Retinal pigment epithelial cell (primary cell): Measurements from ENCODE around the gene HPCA.

Experiments
- DNase-seq: peaks from one replicate; pipeline ENCODE4 v3.0.0-alpha.2; 2010; ENCODE audit warnings: low read depth
- H3K4me3 ChIP-seq: 2 replicates; pipeline ENCODE4 v1.5.1; 2011; ENCODE audit warnings: mild to moderate bottlenecking, low read length, control low read depth, moderate library complexity
- TF ChIP-seq, protein P1 (sequence below): conservative IDR thresholded peaks from 2 replicates; pipeline ENCODE4 v1.5.1; 2011; ENCODE audit warnings: low read depth, low read length, control low read depth, inconsistent platforms

Gene HPCA

DNA sequence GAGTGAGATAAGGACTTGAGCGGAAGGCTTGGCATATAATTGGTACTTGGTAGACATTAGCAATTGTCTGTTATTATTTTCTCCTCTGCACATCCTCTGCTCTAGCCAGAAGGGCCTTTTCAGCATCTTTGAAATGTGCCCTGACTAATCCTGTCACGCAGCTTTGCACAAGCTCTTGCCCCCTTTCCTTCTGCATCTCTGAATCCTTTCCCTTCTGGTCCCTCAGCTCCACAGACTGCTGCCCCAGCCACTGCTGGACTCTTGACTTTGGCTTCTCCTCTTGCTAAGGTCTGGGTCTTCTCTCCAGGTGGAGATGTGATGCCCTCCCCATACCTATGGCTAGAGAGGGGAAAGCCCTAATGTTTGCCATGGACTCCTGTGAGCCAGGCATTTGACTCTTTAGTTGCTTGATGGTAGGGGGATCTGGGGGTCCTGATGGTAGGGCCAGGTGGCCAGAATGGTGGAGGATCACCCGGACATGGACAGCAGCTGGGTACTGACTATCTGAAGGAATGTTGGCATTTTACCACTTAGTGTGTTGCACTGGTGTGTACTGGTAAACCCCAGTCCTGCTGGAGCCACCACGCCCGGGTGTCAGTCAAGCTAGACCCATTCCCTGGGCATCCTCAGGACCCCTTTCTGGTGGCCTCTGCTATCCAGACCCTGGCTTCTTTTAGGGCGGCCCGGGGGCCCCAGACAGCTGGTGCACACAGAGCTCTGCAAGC lies 4.4 kb downstream of the HPCA start:
- DNase-seq: no peak
- no peak overlapping the region for H3K4me3 ChIP-seq
- TF ChIP-seq, protein P1, sequence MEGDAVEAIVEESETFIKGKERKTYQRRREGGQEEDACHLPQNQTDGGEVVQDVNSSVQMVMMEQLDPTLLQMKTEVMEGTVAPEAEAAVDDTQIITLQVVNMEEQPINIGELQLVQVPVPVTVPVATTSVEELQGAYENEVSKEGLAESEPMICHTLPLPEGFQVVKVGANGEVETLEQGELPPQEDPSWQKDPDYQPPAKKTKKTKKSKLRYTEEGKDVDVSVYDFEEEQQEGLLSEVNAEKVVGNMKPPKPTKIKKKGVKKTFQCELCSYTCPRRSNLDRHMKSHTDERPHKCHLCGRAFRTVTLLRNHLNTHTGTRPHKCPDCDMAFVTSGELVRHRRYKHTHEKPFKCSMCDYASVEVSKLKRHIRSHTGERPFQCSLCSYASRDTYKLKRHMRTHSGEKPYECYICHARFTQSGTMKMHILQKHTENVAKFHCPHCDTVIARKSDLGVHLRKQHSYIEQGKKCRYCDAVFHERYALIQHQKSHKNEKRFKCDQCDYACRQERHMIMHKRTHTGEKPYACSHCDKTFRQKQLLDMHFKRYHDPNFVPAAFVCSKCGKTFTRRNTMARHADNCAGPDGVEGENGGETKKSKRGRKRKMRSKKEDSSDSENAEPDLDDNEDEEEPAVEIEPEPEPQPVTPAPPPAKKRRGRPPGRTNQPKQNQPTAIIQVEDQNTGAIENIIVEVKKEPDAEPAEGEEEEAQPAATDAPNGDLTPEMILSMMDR: no peak

DNA sequence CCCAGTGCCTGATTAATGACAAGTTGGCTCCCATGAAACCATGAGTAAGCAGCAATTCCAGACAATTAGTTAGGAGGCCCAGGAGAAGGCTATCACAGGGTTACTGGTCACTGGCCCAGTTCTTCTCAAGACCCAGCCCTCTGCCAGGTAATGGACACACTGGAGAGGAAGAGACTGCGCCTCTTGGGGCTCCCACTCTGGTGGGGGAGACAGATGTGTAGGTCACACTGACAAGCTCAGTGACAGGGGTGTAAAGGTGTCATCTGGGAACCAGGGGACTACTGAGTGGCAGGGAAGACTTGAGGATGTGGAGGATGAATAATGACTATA lies 4.9 kb downstream of the HPCA start:
- H3K4me3 ChIP-seq: no peak overlapping the region
- TF ChIP-seq, protein P1: no peak
- no peak for DNase-seq

DNA sequence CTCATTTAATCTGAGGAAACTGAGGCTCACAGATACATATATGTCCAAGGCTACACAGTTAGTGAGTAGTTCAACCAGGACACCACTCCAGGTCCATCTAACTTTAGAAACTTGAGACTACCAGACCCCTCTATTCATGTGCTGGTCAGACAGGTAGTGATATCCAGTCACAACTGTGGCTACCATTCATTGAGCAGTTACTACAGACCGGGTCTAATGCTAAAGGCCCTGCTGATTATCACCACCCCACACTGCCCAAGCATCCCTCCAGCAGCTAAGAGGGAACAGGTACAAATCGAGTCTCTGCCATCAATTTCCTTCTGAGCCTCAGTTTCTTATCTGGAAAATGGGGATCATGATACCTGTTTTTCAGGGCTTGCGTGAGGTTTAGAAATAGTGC lies 5.3 kb downstream of the HPCA start:
- TF ChIP-seq, protein P1: no peak
- no peak overlapping the region for H3K4me3 ChIP-seq
- DNase-seq: no peak

DNA sequence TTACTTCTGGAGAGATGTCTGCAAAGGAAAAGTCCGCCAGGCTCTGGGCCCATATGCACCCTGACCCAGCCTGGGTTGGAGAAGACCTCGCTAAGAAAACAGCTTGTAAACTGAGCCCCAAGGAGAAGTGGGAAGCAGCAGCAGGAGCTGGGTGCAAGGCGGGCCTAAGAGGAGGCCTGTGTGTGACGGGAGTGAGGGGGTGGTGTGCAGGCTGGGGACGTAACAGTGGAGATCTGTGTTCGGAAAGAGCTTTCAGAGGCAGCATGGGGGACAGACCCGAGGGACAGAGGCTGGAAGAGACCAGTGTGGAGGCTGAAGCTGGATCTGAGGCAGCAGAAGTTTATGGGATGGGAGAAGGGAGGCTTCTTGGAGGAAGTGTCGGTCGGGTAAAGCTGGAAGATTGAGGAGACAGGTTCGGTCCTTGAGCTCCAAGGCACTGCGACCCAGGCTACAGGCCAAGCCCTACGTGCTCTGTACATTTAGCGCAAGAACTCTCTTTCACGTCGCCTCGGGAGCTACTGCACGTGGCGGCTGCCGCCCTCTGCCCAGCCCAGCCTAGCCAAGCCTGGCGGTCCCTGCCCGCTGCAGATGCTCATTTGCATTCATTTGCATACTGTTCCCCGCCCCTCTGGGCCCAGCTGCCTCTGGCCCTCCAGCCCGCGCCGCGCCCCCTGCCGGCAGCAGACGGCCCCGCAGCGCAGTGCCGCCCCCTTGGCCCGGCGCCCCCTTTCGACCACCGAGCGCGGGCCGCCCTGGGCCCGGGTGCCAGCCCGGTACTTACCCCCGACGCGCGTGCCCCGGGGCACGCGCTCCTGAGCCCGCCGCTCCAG lies 6.3 kb downstream of the HPCA start:
- no peak for DNase-seq
- H3K4me3 ChIP-seq: peak overlapping the region; percentile 45
- TF ChIP-seq, protein P1: peak; percentile 44

DNA sequence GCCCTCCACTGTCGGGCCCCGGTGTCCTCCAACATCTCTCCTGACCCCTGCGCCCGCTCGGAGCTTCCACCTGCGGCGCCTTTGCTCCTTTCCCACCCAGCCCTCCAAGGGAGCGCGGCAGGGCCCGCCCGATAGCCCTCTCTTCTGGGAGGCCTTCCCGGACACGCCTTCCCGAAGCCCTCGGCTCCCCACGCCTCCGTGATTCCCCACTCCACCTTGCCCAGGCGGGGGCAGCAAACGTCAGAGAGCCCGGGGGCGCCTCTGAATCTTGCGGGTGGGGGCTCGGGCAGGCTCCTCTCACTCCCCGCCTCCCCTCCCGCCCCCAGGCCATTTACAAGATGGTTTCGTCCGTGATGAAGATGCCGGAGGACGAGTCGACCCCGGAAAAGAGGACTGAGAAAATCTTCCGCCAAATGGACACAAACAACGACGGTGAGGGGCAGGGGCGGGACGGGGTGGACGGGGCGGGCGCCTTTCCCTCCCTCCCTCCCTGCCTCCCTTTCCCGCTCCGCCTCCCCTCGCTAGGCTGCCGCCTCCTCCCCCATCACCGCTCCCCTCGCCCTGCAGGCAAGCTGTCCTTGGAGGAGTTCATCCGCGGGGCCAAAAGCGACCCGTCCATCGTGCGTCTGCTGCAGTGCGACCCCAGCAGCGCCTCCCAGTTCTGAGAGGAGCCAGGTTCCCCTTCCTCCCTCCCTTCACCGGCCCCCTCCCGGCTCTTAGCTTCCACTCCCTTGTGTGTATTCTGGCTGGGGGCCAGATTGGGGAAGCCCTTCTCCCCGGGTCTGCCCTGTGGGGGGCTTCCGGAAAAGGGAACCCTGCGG lies 7.1 kb downstream of the HPCA start:
- TF ChIP-seq, protein P1: no peak
- H3K4me3 ChIP-seq: peak overlapping the region; percentile 45
- no peak for DNase-seq

DNA sequence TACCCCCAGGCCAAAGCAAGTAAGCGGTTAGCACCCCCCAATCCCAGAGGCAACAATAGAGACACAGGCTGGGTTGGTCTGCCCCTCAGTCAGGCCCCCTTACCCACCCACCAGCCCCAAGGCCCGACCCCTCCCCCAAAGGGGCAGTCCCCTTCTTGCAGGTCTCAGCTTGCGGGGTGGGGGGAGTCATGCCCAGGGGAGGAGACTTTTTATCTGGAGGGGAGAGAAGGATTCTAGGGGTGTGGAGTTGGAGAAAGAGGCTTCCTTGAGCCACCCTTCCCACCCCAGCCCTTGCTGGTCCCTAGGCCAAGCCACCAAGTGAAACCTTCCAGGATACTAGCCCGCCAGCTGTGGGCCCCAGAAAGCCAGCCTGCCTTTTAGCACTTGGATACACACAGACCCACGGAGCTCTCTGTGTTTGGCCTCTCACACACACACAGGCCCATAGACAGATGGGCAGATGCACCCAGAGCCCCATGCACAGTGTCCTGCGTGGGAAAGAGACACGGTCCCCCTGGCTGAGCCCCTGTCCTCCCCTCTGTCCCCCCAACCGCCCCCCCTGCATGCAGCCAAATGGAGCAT lies 7.8 kb downstream of the HPCA start:
- no peak overlapping the region for H3K4me3 ChIP-seq
- no peak for DNase-seq

More for the DNA sequence above, 7.8 kb downstream of the HPCA start:
- TF ChIP-seq, protein P1: no peak
